GM12892 (cell line): ENCODE data around the gene MAP4.
"Not testable (repeated sequence)": the region's sequence is repeated elsewhere in the genome, so short reads cannot be mapped to it uniquely, and the experiment has no call there.

Experiments
- DNase-seq: peaks from one replicate; pipeline ENCODE4 v3.0.0; 2011; ENCODE audit not compliant: insufficient read length
- FAIRE-seq: peaks from 2 replicates; lab custom pipeline; 2011; peaks lifted over from hg19 to GRCh38; lab: Jason Lieb, UNC
- POLR2A ChIP-seq: IDR thresholded peaks from 2 replicates; pipeline ENCODE4 v1.6.1; 2011; ENCODE audit warnings: low read depth, low read length, control low read depth
- POLR2AphosphoS5 ChIP-seq: IDR thresholded peaks from 2 replicates; pipeline ENCODE4 v1.6.1; 2011; ENCODE audit warnings: low read depth, low read length, control low read depth
- TAF1 ChIP-seq: IDR thresholded peaks from 2 replicates; pipeline ENCODE4 v1.6.1; 2011; ENCODE audit warnings: low read depth, mild to moderate bottlenecking, control low read depth, low read length, borderline replicate concordance

Gene MAP4

GRCh38 chr3:47899495-47900108, 116.6 kb downstream of the MAP4 start:
- DNase-seq, result no peak
- no peak for FAIRE-seq
- no peak for TF ChIP-seq POLR2A
- TF ChIP-seq POLR2AphosphoS5, result no peak
- TF ChIP-seq TAF1, result no peak

- FAIRE-seq (no peak), DNase-seq (no peak)
- TF ChIP-seq TAF1 (no peak), POLR2AphosphoS5 (no peak), POLR2A (no peak)
Measured at GRCh38 chr3:47897954-47898353, 118.3 kb downstream of the MAP4 start.

- DNase-seq (no peak), FAIRE-seq (no peak)
- TF ChIP-seq TAF1 (no peak), POLR2AphosphoS5 (no peak), POLR2A (no peak)
Measured at GRCh38 chr3:47896736-47897135, 119.5 kb downstream of the MAP4 start.

GRCh38 chr3:47895241-47895640, 121.0 kb downstream of the MAP4 start:
- DNase-seq (no peak), FAIRE-seq (no peak)
- TF ChIP-seq POLR2A (no peak), POLR2AphosphoS5 (no peak), TAF1 (no peak)

- FAIRE-seq, result no peak
- DNase-seq, result no peak
- TF ChIP-seq POLR2A, result no peak
Measured at GRCh38 chr3:47892286-47893040, 123.8 kb downstream of the MAP4 start.

- DNase-seq, result no peak
- no peak for TF ChIP-seq POLR2A
- TF ChIP-seq POLR2AphosphoS5, result no peak
- TF ChIP-seq TAF1, result no peak
- FAIRE-seq, result no peak
Measured at GRCh38 chr3:47891613-47892005, 124.6 kb downstream of the MAP4 start.

GRCh38 chr3:47890828-47891612, 125.2 kb downstream of the MAP4 start:
- FAIRE-seq (no peak), DNase-seq (no peak)
- no peak for TF ChIP-seq TAF1
- no peak for TF ChIP-seq POLR2A
- TF ChIP-seq POLR2AphosphoS5, result no peak

- DNase-seq (no peak), FAIRE-seq (no peak)
- TF ChIP-seq POLR2AphosphoS5 (no peak), TAF1 (no peak), POLR2A (no peak)
Measured at GRCh38 chr3:47890126-47890827, 125.9 kb downstream of the MAP4 start.

- TF ChIP-seq TAF1 (no peak), POLR2AphosphoS5 (no peak), POLR2A (no peak)
- FAIRE-seq, result no peak
- DNase-seq, result no peak
Measured at GRCh38 chr3:47888986-47889757, 127.0 kb downstream of the MAP4 start.

GRCh38 chr3:47887991-47888390, 128.2 kb downstream of the MAP4 start:
- not testable (repeated sequence) for FAIRE-seq, DNase-seq

- TF ChIP-seq POLR2A, result no peak
- TF ChIP-seq POLR2AphosphoS5, result no peak
- TF ChIP-seq TAF1, result no peak
- FAIRE-seq (no peak), DNase-seq (no peak)
Measured at GRCh38 chr3:47885168-47885567, 131.0 kb downstream of the MAP4 start.
